ENCODE measurements around the gene VPS33B.

The VPS33B gene

GRCh38 chr15:90974216-90974615 is 48.2 kb downstream of the VPS33B start:
- no peak for DNase-seq (ENCODE audit: low read depth)

- DNase-seq (ENCODE audit: low read depth): no peak
Measured at GRCh38 chr15:90972133-90972532, 50.3 kb downstream of the VPS33B start.

- DNase-seq (ENCODE audit: low read depth): no peak
Measured at GRCh38 chr15:90970274-90970673, 52.1 kb downstream of the VPS33B start.

GRCh38 chr15:90968434-90968833 is 54.0 kb downstream of the VPS33B start:
- no peak for DNase-seq (ENCODE audit: low read depth)

- DNase-seq (ENCODE audit: low read depth): no peak
Measured at GRCh38 chr15:90967206-90967605, 55.2 kb downstream of the VPS33B start.

GRCh38 chr15:90966262-90966661 is 56.1 kb downstream of the VPS33B start:
- no peak for DNase-seq (ENCODE audit: low read depth)

- no peak for DNase-seq (ENCODE audit: low read depth)
Measured at GRCh38 chr15:90962021-90962420, 60.4 kb downstream of the VPS33B start.

- DNase-seq (ENCODE audit: low read depth): no peak
Measured at GRCh38 chr15:90960298-90961091, 61.9 kb downstream of the VPS33B start.

GRCh38 chr15:90959894-90960293 is 62.5 kb downstream of the VPS33B start:
- no peak for DNase-seq (ENCODE audit: low read depth)

- DNase-seq (ENCODE audit: low read depth): no peak
Measured at GRCh38 chr15:90959028-90959595, 63.3 kb downstream of the VPS33B start.

- no peak for DNase-seq (ENCODE audit: low read depth)
Measured at GRCh38 chr15:90957791-90958190, 64.6 kb downstream of the VPS33B start.

GRCh38 chr15:90957031-90957790 is 65.2 kb downstream of the VPS33B start:
- no peak for DNase-seq (ENCODE audit: low read depth)

GRCh38 chr15:90956274-90957030 is 65.9 kb downstream of the VPS33B start:
- no peak for DNase-seq (ENCODE audit: low read depth)

GRCh38 chr15:90955624-90956273 is 66.6 kb downstream of the VPS33B start:
- DNase-seq (ENCODE audit: low read depth): no peak

- DNase-seq (ENCODE audit: low read depth): peak; percentile 88
Measured at GRCh38 chr15:90954712-90955623, 67.4 kb downstream of the VPS33B start, which contains the start of gene RCCD1. Gene RCCD1, plus strand, starts transcription at chr15:90954884. Its CDS starts 1,851 bp downstream, at chr15:90956735.

GRCh38 chr15:90953947-90954711 is 68.3 kb downstream of the VPS33B start:
- no peak for DNase-seq (ENCODE audit: low read depth)

GRCh38 chr15:90952901-90953677 is 69.3 kb downstream of the VPS33B start:
- DNase-seq (ENCODE audit: low read depth): no peak

GRCh38 chr15:90950676-90951075 is 71.7 kb downstream of the VPS33B start:
- no peak for DNase-seq (ENCODE audit: low read depth)

All from GM04504 (cell line).